ENCODE results near the gene ZNF337. TPM values are rescaled to one million over a fixed set of nuclear protein-coding genes. Genes with fewer than 3 reads are reported as not detected.

The ZNF337 gene
- total RNA-seq, 1 experiment from 2014 or later, result 6.9 TPM

DNA sequence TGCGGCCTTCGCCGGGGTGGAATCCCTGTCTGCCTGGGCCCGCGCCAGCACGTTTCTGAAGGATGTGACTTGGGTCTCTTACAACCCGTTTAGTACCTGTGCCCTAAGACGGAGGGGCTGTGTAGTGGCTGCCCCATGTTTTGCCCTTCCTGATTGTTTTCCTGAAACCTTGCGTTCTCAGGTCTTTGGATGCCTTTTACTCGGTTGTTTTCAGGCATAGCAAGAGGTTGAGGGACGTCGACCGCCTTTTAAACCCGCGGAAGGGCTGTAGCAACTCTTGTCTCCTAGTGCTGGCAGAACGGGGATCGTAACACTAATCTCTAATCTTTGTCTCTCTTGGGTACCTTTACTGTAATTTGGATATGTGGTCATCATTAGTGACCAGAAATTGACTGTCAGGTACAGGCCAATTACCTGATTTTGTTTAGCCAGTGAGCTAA lies 72.1 kb downstream of the ZNF337 start (continued):
- TF ChIP-seq, protein P1, sequence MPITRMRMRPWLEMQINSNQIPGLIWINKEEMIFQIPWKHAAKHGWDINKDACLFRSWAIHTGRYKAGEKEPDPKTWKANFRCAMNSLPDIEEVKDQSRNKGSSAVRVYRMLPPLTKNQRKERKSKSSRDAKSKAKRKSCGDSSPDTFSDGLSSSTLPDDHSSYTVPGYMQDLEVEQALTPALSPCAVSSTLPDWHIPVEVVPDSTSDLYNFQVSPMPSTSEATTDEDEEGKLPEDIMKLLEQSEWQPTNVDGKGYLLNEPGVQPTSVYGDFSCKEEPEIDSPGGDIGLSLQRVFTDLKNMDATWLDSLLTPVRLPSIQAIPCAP (CRISPR knock-in tag; IDR thresholded peaks at IDR 0.05), result 0 out of 2 replicates have a peak, but pooled peaks have one; percentile 85
- TF ChIP-seq CBFB (CRISPR knock-in tag; IDR thresholded peaks at IDR 0.05; ENCODE audit: low read depth), result no peak
- no peak for TF ChIP-seq ZNF263 (CRISPR knock-in tag; IDR thresholded peaks at IDR 0.05; ENCODE audit: low read depth)
- TF ChIP-seq, protein P2, sequence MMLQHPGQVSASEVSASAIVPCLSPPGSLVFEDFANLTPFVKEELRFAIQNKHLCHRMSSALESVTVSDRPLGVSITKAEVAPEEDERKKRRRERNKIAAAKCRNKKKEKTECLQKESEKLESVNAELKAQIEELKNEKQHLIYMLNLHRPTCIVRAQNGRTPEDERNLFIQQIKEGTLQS (CRISPR knock-in tag; conservative IDR thresholded peaks at IDR 0.05), result no peak
- peak; percentile 32; the same call in 1 of the 2 replicates for TF ChIP-seq EMX1 (CRISPR knock-in tag; IDR thresholded peaks at IDR 0.05)
- TF ChIP-seq PREB (CRISPR knock-in tag; IDR thresholded peaks at IDR 0.05; ENCODE audit: borderline replicate concordance), result 0 out of 2 replicates have a peak, but pooled peaks have one; percentile 2
- TF ChIP-seq ZBTB21 (CRISPR knock-in tag; IDR thresholded peaks at IDR 0.05; ENCODE audit: borderline replicate concordance), result no peak
- TF ChIP-seq ETV6 (CRISPR knock-in tag; IDR thresholded peaks at IDR 0.05), result no peak; the same call in 1 of the 2 replicates
- peak; percentile 33 for TF ChIP-seq MAX (CRISPR knock-in tag; IDR thresholded peaks at IDR 0.05)
- TF ChIP-seq E2F1 (CRISPR knock-in tag; IDR thresholded peaks at IDR 0.05), result no peak
- TF ChIP-seq, protein P3, sequence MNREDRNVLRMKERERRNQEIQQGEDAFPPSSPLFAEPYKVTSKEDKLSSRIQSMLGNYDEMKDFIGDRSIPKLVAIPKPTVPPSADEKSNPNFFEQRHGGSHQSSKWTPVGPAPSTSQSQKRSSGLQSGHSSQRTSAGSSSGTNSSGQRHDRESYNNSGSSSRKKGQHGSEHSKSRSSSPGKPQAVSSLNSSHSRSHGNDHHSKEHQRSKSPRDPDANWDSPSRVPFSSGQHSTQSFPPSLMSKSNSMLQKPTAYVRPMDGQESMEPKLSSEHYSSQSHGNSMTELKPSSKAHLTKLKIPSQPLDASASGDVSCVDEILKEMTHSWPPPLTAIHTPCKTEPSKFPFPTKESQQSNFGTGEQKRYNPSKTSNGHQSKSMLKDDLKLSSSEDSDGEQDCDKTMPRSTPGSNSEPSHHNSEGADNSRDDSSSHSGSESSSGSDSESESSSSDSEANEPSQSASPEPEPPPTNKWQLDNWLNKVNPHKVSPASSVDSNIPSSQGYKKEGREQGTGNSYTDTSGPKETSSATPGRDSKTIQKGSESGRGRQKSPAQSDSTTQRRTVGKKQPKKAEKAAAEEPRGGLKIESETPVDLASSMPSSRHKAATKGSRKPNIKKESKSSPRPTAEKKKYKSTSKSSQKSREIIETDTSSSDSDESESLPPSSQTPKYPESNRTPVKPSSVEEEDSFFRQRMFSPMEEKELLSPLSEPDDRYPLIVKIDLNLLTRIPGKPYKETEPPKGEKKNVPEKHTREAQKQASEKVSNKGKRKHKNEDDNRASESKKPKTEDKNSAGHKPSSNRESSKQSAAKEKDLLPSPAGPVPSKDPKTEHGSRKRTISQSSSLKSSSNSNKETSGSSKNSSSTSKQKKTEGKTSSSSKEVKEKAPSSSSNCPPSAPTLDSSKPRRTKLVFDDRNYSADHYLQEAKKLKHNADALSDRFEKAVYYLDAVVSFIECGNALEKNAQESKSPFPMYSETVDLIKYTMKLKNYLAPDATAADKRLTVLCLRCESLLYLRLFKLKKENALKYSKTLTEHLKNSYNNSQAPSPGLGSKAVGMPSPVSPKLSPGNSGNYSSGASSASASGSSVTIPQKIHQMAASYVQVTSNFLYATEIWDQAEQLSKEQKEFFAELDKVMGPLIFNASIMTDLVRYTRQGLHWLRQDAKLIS (CRISPR knock-in tag; IDR thresholded peaks at IDR 0.05; ENCODE audit: borderline replicate concordance), result no peak
- TF ChIP-seq TEAD1 (CRISPR knock-in tag; IDR thresholded peaks at IDR 0.05), result no peak
- no peak for TF ChIP-seq RORB (CRISPR knock-in tag; IDR thresholded peaks at IDR 0.05)
- no peak for TF ChIP-seq CDX4 (CRISPR knock-in tag; IDR thresholded peaks at IDR 0.05; ENCODE audit: borderline replicate concordance)
- TF ChIP-seq, protein P4, sequence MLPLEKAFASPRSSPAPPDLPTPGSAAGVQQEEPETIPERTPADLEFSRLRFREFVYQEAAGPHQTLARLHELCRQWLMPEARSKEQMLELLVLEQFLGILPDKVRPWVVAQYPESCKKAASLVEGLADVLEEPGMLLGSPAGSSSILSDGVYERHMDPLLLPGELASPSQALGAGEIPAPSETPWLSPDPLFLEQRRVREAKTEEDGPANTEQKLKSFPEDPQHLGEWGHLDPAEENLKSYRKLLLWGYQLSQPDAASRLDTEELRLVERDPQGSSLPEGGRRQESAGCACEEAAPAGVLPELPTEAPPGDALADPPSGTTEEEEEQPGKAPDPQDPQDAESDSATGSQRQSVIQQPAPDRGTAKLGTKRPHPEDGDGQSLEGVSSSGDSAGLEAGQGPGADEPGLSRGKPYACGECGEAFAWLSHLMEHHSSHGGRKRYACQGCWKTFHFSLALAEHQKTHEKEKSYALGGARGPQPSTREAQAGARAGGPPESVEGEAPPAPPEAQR (CRISPR knock-in tag; IDR thresholded peaks at IDR 0.05), result no peak
- TF ChIP-seq, protein P5, sequence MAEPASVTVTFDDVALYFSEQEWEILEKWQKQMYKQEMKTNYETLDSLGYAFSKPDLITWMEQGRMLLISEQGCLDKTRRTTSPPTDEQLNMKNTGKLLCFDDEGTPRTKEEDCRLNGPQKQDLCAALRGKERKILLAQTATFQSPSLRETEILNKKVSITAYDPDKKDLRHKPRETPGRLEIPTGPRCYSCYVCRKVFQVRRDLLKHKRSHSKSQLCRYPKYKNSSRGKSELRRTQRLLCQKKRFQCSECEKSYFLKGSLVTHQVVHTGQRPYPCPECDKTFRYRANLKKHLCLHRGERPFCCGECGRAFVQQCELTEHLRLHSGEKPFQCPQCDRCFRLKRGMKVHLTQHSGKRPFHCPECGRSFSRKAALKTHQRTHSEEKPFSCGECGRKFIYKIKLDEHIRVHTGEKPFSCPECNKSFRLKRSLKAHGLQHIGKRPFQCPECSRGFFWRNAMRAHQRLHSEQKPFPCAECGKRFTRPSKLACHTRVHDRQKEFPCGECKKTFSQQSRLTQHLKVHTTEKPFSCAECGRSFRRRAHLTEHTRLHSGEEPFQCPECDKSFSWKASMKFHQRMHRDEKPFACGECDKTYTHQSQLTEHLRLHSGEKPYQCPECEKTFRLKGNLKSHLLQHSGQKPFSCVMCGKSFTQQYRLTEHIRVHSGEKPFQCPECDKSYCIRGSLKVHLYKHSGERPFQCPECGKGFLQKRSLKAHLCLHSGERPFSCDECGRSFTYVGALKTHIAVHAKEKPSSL (CRISPR knock-in tag; conservative IDR thresholded peaks at IDR 0.05), result no peak
- TF ChIP-seq SMAD4 (CRISPR knock-in tag; IDR thresholded peaks at IDR 0.05), result 0 out of 2 replicates have a peak, but pooled peaks have one; percentile 36
- no peak for TF ChIP-seq PRDM15 (CRISPR knock-in tag; IDR thresholded peaks at IDR 0.05)
- TF ChIP-seq CREM (CRISPR knock-in tag; IDR thresholded peaks at IDR 0.05), result no peak
- no peak for TF ChIP-seq ZNF671 (CRISPR knock-in tag; IDR thresholded peaks at IDR 0.05)
- TF ChIP-seq, protein P6, sequence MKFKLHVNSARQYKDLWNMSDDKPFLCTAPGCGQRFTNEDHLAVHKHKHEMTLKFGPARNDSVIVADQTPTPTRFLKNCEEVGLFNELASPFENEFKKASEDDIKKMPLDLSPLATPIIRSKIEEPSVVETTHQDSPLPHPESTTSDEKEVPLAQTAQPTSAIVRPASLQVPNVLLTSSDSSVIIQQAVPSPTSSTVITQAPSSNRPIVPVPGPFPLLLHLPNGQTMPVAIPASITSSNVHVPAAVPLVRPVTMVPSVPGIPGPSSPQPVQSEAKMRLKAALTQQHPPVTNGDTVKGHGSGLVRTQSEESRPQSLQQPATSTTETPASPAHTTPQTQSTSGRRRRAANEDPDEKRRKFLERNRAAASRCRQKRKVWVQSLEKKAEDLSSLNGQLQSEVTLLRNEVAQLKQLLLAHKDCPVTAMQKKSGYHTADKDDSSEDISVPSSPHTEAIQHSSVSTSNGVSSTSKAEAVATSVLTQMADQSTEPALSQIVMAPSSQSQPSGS (CRISPR knock-in tag; IDR thresholded peaks at IDR 0.05; ENCODE audit: borderline replicate concordance, low read depth), result no peak
- TF ChIP-seq TP53 (CRISPR knock-in tag; IDR thresholded peaks at IDR 0.05), result no peak

Data from WTC11 (cell line).